ENCODE results near the gene SNX33. TPM values are rescaled to one million over a fixed set of nuclear protein-coding genes. Genes with fewer than 3 reads are reported as not detected.

The SNX33 gene
- total and polyA plus RNA-seq, 2 of the 13 experiments (the other 11 are each of a cell fraction or from before 2014, with no cell fraction given): 11.0 to 11.6 TPM

GRCh38 chr15:75650908-75651809, 3.4 kb downstream of the SNX33 start (continued):
- TF ChIP-seq ASH2L (IDR thresholded peaks at IDR 0.05; ENCODE audit: insufficient read length, low read depth, low read length): peak; percentile 20
- TF ChIP-seq, protein P1, sequence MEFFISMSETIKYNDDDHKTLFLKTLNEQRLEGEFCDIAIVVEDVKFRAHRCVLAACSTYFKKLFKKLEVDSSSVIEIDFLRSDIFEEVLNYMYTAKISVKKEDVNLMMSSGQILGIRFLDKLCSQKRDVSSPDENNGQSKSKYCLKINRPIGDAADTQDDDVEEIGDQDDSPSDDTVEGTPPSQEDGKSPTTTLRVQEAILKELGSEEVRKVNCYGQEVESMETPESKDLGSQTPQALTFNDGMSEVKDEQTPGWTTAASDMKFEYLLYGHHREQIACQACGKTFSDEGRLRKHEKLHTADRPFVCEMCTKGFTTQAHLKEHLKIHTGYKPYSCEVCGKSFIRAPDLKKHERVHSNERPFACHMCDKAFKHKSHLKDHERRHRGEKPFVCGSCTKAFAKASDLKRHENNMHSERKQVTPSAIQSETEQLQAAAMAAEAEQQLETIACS (CRISPR knock-in tag; IDR thresholded peaks at IDR 0.05): no peak
- peak; percentile 82 for TF ChIP-seq TFE3 (CRISPR knock-in tag; IDR thresholded peaks at IDR 0.05)
- TF ChIP-seq JDP2 (CRISPR knock-in tag; IDR thresholded peaks at IDR 0.05; ENCODE audit: borderline replicate concordance): no peak
- TF ChIP-seq, protein P2, sequence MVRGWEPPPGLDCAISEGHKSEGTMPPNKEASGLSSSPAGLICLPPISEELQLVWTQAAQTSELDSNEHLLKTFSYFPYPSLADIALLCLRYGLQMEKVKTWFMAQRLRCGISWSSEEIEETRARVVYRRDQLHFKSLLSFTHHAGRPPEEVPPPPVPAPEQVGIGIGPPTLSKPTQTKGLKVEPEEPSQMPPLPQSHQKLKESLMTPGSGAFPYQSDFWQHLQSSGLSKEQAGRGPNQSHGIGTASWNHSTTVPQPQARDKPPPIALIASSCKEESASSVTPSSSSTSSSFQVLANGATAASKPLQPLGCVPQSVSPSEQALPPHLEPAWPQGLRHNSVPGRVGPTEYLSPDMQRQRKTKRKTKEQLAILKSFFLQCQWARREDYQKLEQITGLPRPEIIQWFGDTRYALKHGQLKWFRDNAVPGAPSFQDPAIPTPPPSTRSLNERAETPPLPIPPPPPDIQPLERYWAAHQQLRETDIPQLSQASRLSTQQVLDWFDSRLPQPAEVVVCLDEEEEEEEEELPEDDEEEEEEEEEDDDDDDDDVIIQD (CRISPR knock-in tag; IDR thresholded peaks at IDR 0.05; ENCODE audit: low read depth): peak; percentile 57; the same call in 1 of the 2 replicates
- TF ChIP-seq IRX3 (CRISPR knock-in tag; IDR thresholded peaks at IDR 0.05; ENCODE audit: borderline replicate concordance, low read depth): no peak
- TF ChIP-seq TIGD3 (CRISPR knock-in tag; IDR thresholded peaks at IDR 0.05; ENCODE audit: borderline replicate concordance): no peak
- TF ChIP-seq, protein P3, sequence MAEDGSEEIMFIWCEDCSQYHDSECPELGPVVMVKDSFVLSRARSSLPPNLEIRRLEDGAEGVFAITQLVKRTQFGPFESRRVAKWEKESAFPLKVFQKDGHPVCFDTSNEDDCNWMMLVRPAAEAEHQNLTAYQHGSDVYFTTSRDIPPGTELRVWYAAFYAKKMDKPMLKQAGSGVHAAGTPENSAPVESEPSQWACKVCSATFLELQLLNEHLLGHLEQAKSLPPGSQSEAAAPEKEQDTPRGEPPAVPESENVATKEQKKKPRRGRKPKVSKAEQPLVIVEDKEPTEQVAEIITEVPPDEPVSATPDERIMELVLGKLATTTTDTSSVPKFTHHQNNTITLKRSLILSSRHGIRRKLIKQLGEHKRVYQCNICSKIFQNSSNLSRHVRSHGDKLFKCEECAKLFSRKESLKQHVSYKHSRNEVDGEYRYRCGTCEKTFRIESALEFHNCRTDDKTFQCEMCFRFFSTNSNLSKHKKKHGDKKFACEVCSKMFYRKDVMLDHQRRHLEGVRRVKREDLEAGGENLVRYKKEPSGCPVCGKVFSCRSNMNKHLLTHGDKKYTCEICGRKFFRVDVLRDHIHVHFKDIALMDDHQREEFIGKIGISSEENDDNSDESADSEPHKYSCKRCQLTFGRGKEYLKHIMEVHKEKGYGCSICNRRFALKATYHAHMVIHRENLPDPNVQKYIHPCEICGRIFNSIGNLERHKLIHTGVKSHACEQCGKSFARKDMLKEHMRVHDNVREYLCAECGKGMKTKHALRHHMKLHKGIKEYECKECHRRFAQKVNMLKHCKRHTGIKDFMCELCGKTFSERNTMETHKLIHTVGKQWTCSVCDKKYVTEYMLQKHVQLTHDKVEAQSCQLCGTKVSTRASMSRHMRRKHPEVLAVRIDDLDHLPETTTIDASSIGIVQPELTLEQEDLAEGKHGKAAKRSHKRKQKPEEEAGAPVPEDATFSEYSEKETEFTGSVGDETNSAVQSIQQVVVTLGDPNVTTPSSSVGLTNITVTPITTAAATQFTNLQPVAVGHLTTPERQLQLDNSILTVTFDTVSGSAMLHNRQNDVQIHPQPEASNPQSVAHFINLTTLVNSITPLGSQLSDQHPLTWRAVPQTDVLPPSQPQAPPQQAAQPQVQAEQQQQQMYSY (CRISPR knock-in tag; IDR thresholded peaks at IDR 0.05): peak; percentile 73; the same call in 1 of the 2 replicates
- TF ChIP-seq TEAD3 (CRISPR knock-in tag; optimal IDR thresholded peaks at IDR 0.05; ENCODE audit: borderline replicate concordance): peak; percentile 42
- TF ChIP-seq SETDB1 (CRISPR knock-in tag; IDR thresholded peaks at IDR 0.05; ENCODE audit: borderline replicate concordance): no peak
- no peak for TF ChIP-seq HDAC6 (IDR thresholded peaks at IDR 0.05; ENCODE audit: low read depth, low read length)
- no peak for TF ChIP-seq NR3C1 (CRISPR knock-in tag; IDR thresholded peaks at IDR 0.05)
- no peak for TF ChIP-seq ZNF180 (CRISPR knock-in tag; IDR thresholded peaks at IDR 0.05; ENCODE audit: borderline replicate concordance, low read depth)
- TF ChIP-seq, protein P4, sequence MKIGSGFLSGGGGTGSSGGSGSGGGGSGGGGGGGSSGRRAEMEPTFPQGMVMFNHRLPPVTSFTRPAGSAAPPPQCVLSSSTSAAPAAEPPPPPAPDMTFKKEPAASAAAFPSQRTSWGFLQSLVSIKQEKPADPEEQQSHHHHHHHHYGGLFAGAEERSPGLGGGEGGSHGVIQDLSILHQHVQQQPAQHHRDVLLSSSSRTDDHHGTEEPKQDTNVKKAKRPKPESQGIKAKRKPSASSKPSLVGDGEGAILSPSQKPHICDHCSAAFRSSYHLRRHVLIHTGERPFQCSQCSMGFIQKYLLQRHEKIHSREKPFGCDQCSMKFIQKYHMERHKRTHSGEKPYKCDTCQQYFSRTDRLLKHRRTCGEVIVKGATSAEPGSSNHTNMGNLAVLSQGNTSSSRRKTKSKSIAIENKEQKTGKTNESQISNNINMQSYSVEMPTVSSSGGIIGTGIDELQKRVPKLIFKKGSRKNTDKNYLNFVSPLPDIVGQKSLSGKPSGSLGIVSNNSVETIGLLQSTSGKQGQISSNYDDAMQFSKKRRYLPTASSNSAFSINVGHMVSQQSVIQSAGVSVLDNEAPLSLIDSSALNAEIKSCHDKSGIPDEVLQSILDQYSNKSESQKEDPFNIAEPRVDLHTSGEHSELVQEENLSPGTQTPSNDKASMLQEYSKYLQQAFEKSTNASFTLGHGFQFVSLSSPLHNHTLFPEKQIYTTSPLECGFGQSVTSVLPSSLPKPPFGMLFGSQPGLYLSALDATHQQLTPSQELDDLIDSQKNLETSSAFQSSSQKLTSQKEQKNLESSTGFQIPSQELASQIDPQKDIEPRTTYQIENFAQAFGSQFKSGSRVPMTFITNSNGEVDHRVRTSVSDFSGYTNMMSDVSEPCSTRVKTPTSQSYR (CRISPR knock-in tag; IDR thresholded peaks at IDR 0.05; ENCODE audit: borderline replicate concordance): peak; percentile 88
